Pancreas (tissue), 10 donors: ENCODE data around the gene IGFL1. TPM values are rescaled to one million over a fixed set of nuclear protein-coding genes. Genes with fewer than 3 reads are reported as not detected.

Experiments used
- ATAC-seq, 4 donors: fragments of 200-7000 bp; cut with Tn5 transposase; one replicate each; pipeline versions ENCODE4 v1.8.0 to v1.9.1; 2020; ENCODE audit warnings: mild to moderate bottlenecking in 4 of 4, moderate library complexity in 4 of 4
- DNase-seq, 6 donors: peaks; one replicate each; pipeline ENCODE4 v3.0.0-alpha.2; 2020
- FAIRE-seq: peaks from 2 replicates; lab custom pipeline; 2012; peaks lifted over from hg19 to GRCh38; lab: Jason Lieb, UNC
- H3K27ac ChIP-seq, 4 donors: fragments of 200-600 bp; sonication (generic); 1 replicate in 3 of 4; 2 replicates in 1 of 4; pipeline versions ENCODE4 v1.5.0 to v1.8.0; 2020
- H3K27me3 ChIP-seq, 4 donors: fragments of 200-600 bp; one replicate each; pipeline ENCODE4 v1.8.0; 2021
- H3K36me3 ChIP-seq, 3 donors: fragments of 200-600 bp; sonication (generic) in 1 of 3; one replicate each; pipeline versions ENCODE4 v1.5.0 to v1.8.0; 2020 to 2021
- H3K4me1 ChIP-seq, 3 donors: fragments of 200-600 bp; one replicate each; pipeline ENCODE4 v1.8.0; 2021
- H3K4me3 ChIP-seq, 4 donors: fragments of 200-600 bp; sonication (generic) in 2 of 4; one replicate each; pipeline versions ENCODE4 v1.5.0 to v1.8.0; 2020 to 2021
- H3K9me3 ChIP-seq, 4 donors: fragments of 200-600 bp; one replicate each; pipeline ENCODE4 v1.8.0; 2021
- CTCF ChIP-seq, 4 donors: fragments of 200-600 bp; sonication (generic) in 3 of 4; IDR thresholded peaks; one replicate each; pipeline versions ENCODE4 v1.5.0 to v1.8.0; 2021; ENCODE audit warnings: antibody characterized with exemption in 4 of 4
- WGBS, 2 donors: extraction: QIAGEN DNeasy Blood & Tissue Kit; methylation state at CpG; one replicate each; pipeline ENCODE4 v1.1.7; 2013; 5-methylcytosine and 5-hydroxymethylcytosine counted together
- intact Hi-C, 3 donors: fragments of 100-400 bp; cut with DNase I; formaldehyde crosslinking; loops; one replicate each; pipeline versions ENCODE4 v1.11.1 to v1.14.2; 2022
- polyA plus RNA-seq, 2 donors: library from polyadenylated mRNA; stranded (reverse); fragments of 200-250 nt; gene quantifications; one replicate each; pipeline ENCODE4 v1.2.3, GENCODE V29; 2013
- total RNA-seq, 6 donors: library from RNA; stranded (reverse); fragmentation: NEBNext Ultra II Directional in 4 of 6; extraction: Animal tissue kit (Norgen Biotek cat#: 25700) in 4 of 6; gene quantifications; one replicate each; pipeline versions ENCODE4 v1.2.1 to v1.2.4, GENCODE V29; 2021 to 2023
- donor health status: healthy with polysubstance abuse.
- donor health status: DM: no; HTN: no; CAD: no; lungs with moderate emphysema.
- donor health status: DM: no; HTN: no; CAD: no.
- donor health status: control.
- donor health status: control.
- donor health status: Bipolar disorder and iron deficiency.
- donor health status: DM: yes; HTN: yes; CAD: no.
- donor health status: DM: no; HTN: no; CAD: no.
- donor health status: DM: no; HTN: no; CAD: no.
- donor health status: DM: yes; HTN: yes; CAD: no.

The IGFL1 gene
- total and polyA plus RNA-seq, 8 donors, result not detected

- Histone ChIP-seq H3K9me3 (no peaks in the 10 kb centered on the region), H3K27ac (no peak overlapping the region), H3K4me3 (no peak overlapping the region), H3K36me3 (no peaks in the 10 kb centered on the region), H3K27me3 (no peaks in the 10 kb centered on the region), H3K4me1 (no peaks in the 10 kb centered on the region)
- WGBS, 2 donors, result 47 to 55% methylated on average over 4 of the region's 4 CpGs
- FAIRE-seq (no peak), ATAC-seq (no peak), DNase-seq (no peak)
- intact Hi-C loops, result no loop called here
- TF ChIP-seq CTCF (IDR thresholded peaks at IDR 0.05), result no peak
Observed at GRCh38 chr19:46202426-46202825, 27.1 kb upstream of the IGFL1 start.

- Histone ChIP-seq H3K27me3 (no peaks in the 10 kb centered on the region), H3K4me1 (no peaks in the 10 kb centered on the region), H3K36me3 (no peaks in the 10 kb centered on the region), H3K4me3 (no peak overlapping the region), H3K27ac (no peak overlapping the region), H3K9me3 (no peaks in the 10 kb centered on the region)
- TF ChIP-seq CTCF (IDR thresholded peaks at IDR 0.05), result no peak
- intact Hi-C loops, result no loop called here
- no peak for ATAC-seq
- FAIRE-seq, result no peak
- WGBS, 2 donors, result 73 to 83% methylated on average over 8 of the region's 8 CpGs
- no peak for DNase-seq
Observed at GRCh38 chr19:46202872-46203860, 26.4 kb upstream of the IGFL1 start.

GRCh38 chr19:46204008-46204407 is 25.5 kb upstream of the IGFL1 start:
- 68 to 87% methylated on average over 5 of the region's 5 CpGs for WGBS, 2 donors
- no peak for FAIRE-seq
- TF ChIP-seq CTCF (IDR thresholded peaks at IDR 0.05), result no peak
- no peaks in the 10 kb centered on the region for H3K4me1 ChIP-seq
- DNase-seq, result no peak
- intact Hi-C loops, result no loop called here
- ATAC-seq, result no peak
- no peak overlapping the region for H3K4me3 ChIP-seq
- H3K27me3 ChIP-seq, result no peaks in the 10 kb centered on the region
- no peak overlapping the region for H3K27ac ChIP-seq
- no peaks in the 10 kb centered on the region for H3K36me3 ChIP-seq
- no peaks in the 10 kb centered on the region for H3K9me3 ChIP-seq

GRCh38 chr19:46205183-46205984 is 24.2 kb upstream of the IGFL1 start:
- TF ChIP-seq CTCF (IDR thresholded peaks at IDR 0.05), result no peak
- no peak for ATAC-seq
- H3K4me3 ChIP-seq, result no peak overlapping the region
- no peaks in the 10 kb centered on the region for H3K9me3 ChIP-seq
- DNase-seq, result no peak
- no peaks in the 10 kb centered on the region for H3K4me1 ChIP-seq
- intact Hi-C loops, result no loop called here
- no peaks in the 10 kb centered on the region for H3K27me3 ChIP-seq
- H3K36me3 ChIP-seq, result no peaks in the 10 kb centered on the region
- H3K27ac ChIP-seq, result no peak overlapping the region
- no peak for FAIRE-seq
- WGBS, 2 donors, result 48 to 66% methylated on average over 6 of the region's 6 CpGs
